ENCODE measurements around the gene CARS1.

Gene CARS1

GRCh38 chr11:3057069-3057963, at the start of gene CARS1:
TSS of gene CARS1 (minus strand) at chr11:3057423. CDS start at chr11:3057367, 56 bp downstream.
- Histone ChIP-seq H3K9me3 (ENCODE audit: control insufficient read depth, insufficient read depth, low read length) (no peaks in the 10 kb centered on the region), H3K4me1 (ENCODE audit: insufficient read depth, low read length) (peaks cover 8% of the 10 kb centered on the region; the same call in 1 of the 2 replicates)

GRCh38 chr11:3105791-3106735, 48.8 kb upstream of the CARS1 start:
- Histone ChIP-seq H3K36me3 (ENCODE audit: insufficient read depth, low read length) (no peaks in the 10 kb centered on the region), H3K4me1 (ENCODE audit: insufficient read depth, low read length) (no peaks in the 10 kb centered on the region), H3K9me3 (ENCODE audit: control insufficient read depth, insufficient read depth, low read length) (no peaks in the 10 kb centered on the region), H3K9ac (ENCODE audit: low read depth, low read length) (no peak overlapping the region)

More at GRCh38 chr11:3057069-3057963, at the start of gene CARS1:
- Histone ChIP-seq H3K9ac (ENCODE audit: low read depth, low read length) (peak within 1 kb of the TSS; percentile 83), H3K36me3 (ENCODE audit: insufficient read depth, low read length) (no peaks in the 10 kb centered on the region)

- H3K4me1 ChIP-seq (ENCODE audit: insufficient read depth, low read length), result no peaks in the 10 kb centered on the region
- H3K9me3 ChIP-seq (ENCODE audit: control insufficient read depth, insufficient read depth, low read length), result no peaks in the 10 kb centered on the region
- H3K9ac ChIP-seq (ENCODE audit: low read depth, low read length), result no peak overlapping the region
- H3K36me3 ChIP-seq (ENCODE audit: insufficient read depth, low read length), result no peaks in the 10 kb centered on the region
These were observed 48.0 kb upstream of the CARS1 start for GRCh38 chr11:3104961-3105790.

- Histone ChIP-seq H3K36me3 (ENCODE audit: insufficient read depth, low read length) (no peaks in the 10 kb centered on the region), H3K4me1 (ENCODE audit: insufficient read depth, low read length) (no peaks in the 10 kb centered on the region), H3K9me3 (ENCODE audit: control insufficient read depth, insufficient read depth, low read length) (no peaks in the 10 kb centered on the region), H3K9ac (ENCODE audit: low read depth, low read length) (no peak overlapping the region)
These were observed 47.0 kb upstream of the CARS1 start for GRCh38 chr11:3104051-3104714.

- Histone ChIP-seq H3K36me3 (ENCODE audit: insufficient read depth, low read length) (no peaks in the 10 kb centered on the region), H3K4me1 (ENCODE audit: insufficient read depth, low read length) (no peaks in the 10 kb centered on the region), H3K9ac (ENCODE audit: low read depth, low read length) (no peak overlapping the region), H3K9me3 (ENCODE audit: control insufficient read depth, insufficient read depth, low read length) (no peaks in the 10 kb centered on the region)
These were observed 45.9 kb upstream of the CARS1 start for GRCh38 chr11:3103076-3103475.

- Histone ChIP-seq H3K36me3 (ENCODE audit: insufficient read depth, low read length) (no peaks in the 10 kb centered on the region), H3K9ac (ENCODE audit: low read depth, low read length) (no peak overlapping the region), H3K9me3 (ENCODE audit: control insufficient read depth, insufficient read depth, low read length) (no peaks in the 10 kb centered on the region), H3K4me1 (ENCODE audit: insufficient read depth, low read length) (no peaks in the 10 kb centered on the region)
These were observed 45.4 kb upstream of the CARS1 start for GRCh38 chr11:3102641-3102921.

GRCh38 chr11:3101921-3102640, 44.9 kb upstream of the CARS1 start:
- no peaks in the 10 kb centered on the region for H3K9me3 ChIP-seq (ENCODE audit: control insufficient read depth, insufficient read depth, low read length)
- H3K4me1 ChIP-seq (ENCODE audit: insufficient read depth, low read length), result no peaks in the 10 kb centered on the region
- H3K9ac ChIP-seq (ENCODE audit: low read depth, low read length), result no peak overlapping the region
- no peaks in the 10 kb centered on the region for H3K36me3 ChIP-seq (ENCODE audit: insufficient read depth, low read length)

GRCh38 chr11:3099178-3099577, 42.0 kb upstream of the CARS1 start:
- H3K4me1 ChIP-seq (ENCODE audit: insufficient read depth, low read length), result peaks cover 9% of the 10 kb centered on the region; the same call in 1 of the 2 replicates
- H3K9me3 ChIP-seq (ENCODE audit: control insufficient read depth, insufficient read depth, low read length), result no peaks in the 10 kb centered on the region
- no peaks in the 10 kb centered on the region for H3K36me3 ChIP-seq (ENCODE audit: insufficient read depth, low read length)
- H3K9ac ChIP-seq (ENCODE audit: low read depth, low read length), result no peak overlapping the region

GRCh38 chr11:3096909-3097530, 39.8 kb upstream of the CARS1 start:
- Histone ChIP-seq H3K4me1 (ENCODE audit: insufficient read depth, low read length) (peaks cover 9% of the 10 kb centered on the region; the same call in 1 of the 2 replicates), H3K9ac (ENCODE audit: low read depth, low read length) (no peak overlapping the region), H3K36me3 (ENCODE audit: insufficient read depth, low read length) (no peaks in the 10 kb centered on the region), H3K9me3 (ENCODE audit: control insufficient read depth, insufficient read depth, low read length) (no peaks in the 10 kb centered on the region)

GRCh38 chr11:3095712-3096361, 38.6 kb upstream of the CARS1 start:
- Histone ChIP-seq H3K9me3 (ENCODE audit: control insufficient read depth, insufficient read depth, low read length) (no peaks in the 10 kb centered on the region), H3K36me3 (ENCODE audit: insufficient read depth, low read length) (no peaks in the 10 kb centered on the region), H3K4me1 (ENCODE audit: insufficient read depth, low read length) (peaks cover 9% of the 10 kb centered on the region; the same call in 1 of the 2 replicates), H3K9ac (ENCODE audit: low read depth, low read length) (no peak overlapping the region)

GRCh38 chr11:3094223-3094824, 37.1 kb upstream of the CARS1 start:
- H3K9me3 ChIP-seq (ENCODE audit: control insufficient read depth, insufficient read depth, low read length), result no peaks in the 10 kb centered on the region
- H3K9ac ChIP-seq (ENCODE audit: low read depth, low read length), result no peak overlapping the region
- H3K4me1 ChIP-seq (ENCODE audit: insufficient read depth, low read length), result peaks cover 9% of the 10 kb centered on the region; the same call in 1 of the 2 replicates
- H3K36me3 ChIP-seq (ENCODE audit: insufficient read depth, low read length), result no peaks in the 10 kb centered on the region

All from ES-I3 (cell line).